Prostate gland (tissue), 2 donors: ENCODE measurements around the gene RPS24. TPM values are rescaled to one million over a fixed set of nuclear protein-coding genes. Genes with fewer than 3 reads are reported as not detected.
"Not testable (repeated sequence)": the region's sequence is repeated elsewhere in the genome, so short reads cannot be mapped to it uniquely, and the experiment has no call there.

Source experiments
- DNase-seq: peaks from one replicate; pipeline ENCODE4 v3.0.0-alpha.2; 2019; ENCODE audit warnings: low spot score
- H3K27ac ChIP-seq, 2 donors: fragments of 200-600 bp; sonication (generic); 2 replicates each; pipeline ENCODE4 v1.5.1; 2017 to 2019
- H3K27me3 ChIP-seq: fragments of 200-600 bp; sonication (generic); replicated peaks from 2 replicates; pipeline ENCODE4 v1.5.1; 2019; ENCODE audit not compliant: insufficient read depth
- H3K36me3 ChIP-seq, 2 donors: fragments of 200-600 bp; sonication (generic); 1 replicate in 1 of 2; 2 replicates in 1 of 2; pipeline versions ENCODE4 v1.5.1 to v1.8.1; 2017 to 2019
- H3K4me1 ChIP-seq: fragments of 200-600 bp; sonication (generic); replicated peaks from 2 replicates; pipeline ENCODE4 v1.5.1; 2019
- H3K4me3 ChIP-seq, 2 donors: fragments of 200-600 bp; sonication (generic); 2 replicates each; pipeline ENCODE4 v1.5.1; 2017 to 2019
- H3K9me3 ChIP-seq: fragments of 200-600 bp; sonication (generic); 2 replicates; pipeline ENCODE4 v1.5.1; 2017
- CTCF ChIP-seq, 4 experiments: fragments of 200-600 bp in 2 of 4; fragments of 450-650 bp in 2 of 4; sonication (generic) in 2 of 4; IDR thresholded peaks; 1 replicate in 3 of 4; 2 replicates in 1 of 4; pipeline ENCODE4 v1.5.1; 2016 to 2019; ENCODE audit warnings: antibody characterized with exemption in 4 of 4, mild to moderate bottlenecking in 2 of 4, moderate library complexity in 2 of 4
- POLR2A ChIP-seq: fragments of 450-650 bp; IDR thresholded peaks from one replicate; pipeline ENCODE4 v1.6.1; 2016; ENCODE audit warnings: antibody characterized with exemption, mild to moderate bottlenecking
- POLR2AphosphoS5 ChIP-seq: sonication (generic); formaldehyde crosslinking; IDR thresholded peaks from one replicate; pipeline ENCODE4 v1.6.1; 2017; ENCODE audit warnings: antibody characterized with exemption
- WGBS: methylation state at CpG from one replicate; pipeline ENCODE4 v1.1.5; 2018; 5-methylcytosine and 5-hydroxymethylcytosine counted together
- intact Hi-C: fragments of 100-400 bp; cut with DNase I; formaldehyde crosslinking; loops from one replicate; pipeline ENCODE4 v1.14.2; 2022
- total RNA-seq, 2 donors: library from RNA; depleted of rRNA; stranded (reverse); fragments of >200 nt; gene quantifications; one replicate each; pipeline ENCODE4 v1.1.0, GENCODE V29; 2016

RPS24 gene
- total RNA-seq, 2 donors from 2014 or later: 1,826 to 2,580 TPM

- intact Hi-C loops: no loop called here
- 53% methylated on average over 7 of the region's 7 CpGs for WGBS
- Histone ChIP-seq H3K4me3 (no peak overlapping the region), H3K4me1 (no peaks in the 10 kb centered on the region), H3K27me3 (no peaks in the 10 kb centered on the region), H3K9me3 (no peaks in the 10 kb centered on the region), H3K27ac (no peak overlapping the region), H3K36me3 (no peaks in the 10 kb centered on the region)
- DNase-seq: no peak
- no peak for TF ChIP-seq POLR2A
- TF ChIP-seq POLR2AphosphoS5: no peak
- no peak for TF ChIP-seq CTCF (IDR thresholded peaks at IDR 0.05)
These were observed 19.7 kb downstream of the RPS24 start for GRCh38 chr10:78053211-78053868.

DNA sequence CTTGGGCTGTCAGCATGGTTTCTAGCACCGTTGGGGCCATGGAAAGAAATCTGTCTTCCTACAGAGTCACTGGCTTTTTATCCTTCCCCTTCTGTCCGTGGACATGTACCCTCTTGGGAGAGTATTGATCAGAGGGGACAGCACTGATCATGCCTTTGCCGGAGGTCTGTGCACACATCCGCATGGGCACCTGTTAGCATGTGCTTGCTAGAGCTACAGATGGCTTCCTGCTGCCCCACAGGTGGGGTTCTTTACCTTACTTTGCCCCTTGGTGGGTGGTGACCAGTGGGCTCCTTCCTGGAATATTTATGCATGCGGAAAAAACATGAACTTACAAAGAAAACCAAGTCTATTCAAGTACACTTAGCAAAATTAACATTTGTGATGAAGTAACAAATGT lies 24.9 kb downstream of the RPS24 start:
- no peak for TF ChIP-seq CTCF (IDR thresholded peaks at IDR 0.05)
- TF ChIP-seq POLR2AphosphoS5: no peak
- no peak for TF ChIP-seq POLR2A
- H3K4me1 ChIP-seq: no peaks in the 10 kb centered on the region
- intact Hi-C loops: no loop called here
- no peak overlapping the region for H3K27ac ChIP-seq
- no peak for DNase-seq
- WGBS: 68% methylated on average over 5 of the region's 5 CpGs
- H3K9me3 ChIP-seq: no peaks in the 10 kb centered on the region
- H3K27me3 ChIP-seq: no peaks in the 10 kb centered on the region
- no peak overlapping the region for H3K4me3 ChIP-seq
- H3K36me3 ChIP-seq: no peaks in the 10 kb centered on the region

GRCh38 chr10:78059906-78060702 lies 26.4 kb downstream of the RPS24 start:
- no peak for DNase-seq
- Histone ChIP-seq H3K27ac (no peak overlapping the region), H3K4me3 (no peak overlapping the region), H3K9me3 (no peaks in the 10 kb centered on the region), H3K27me3 (no peaks in the 10 kb centered on the region), H3K36me3 (no peaks in the 10 kb centered on the region), H3K4me1 (no peaks in the 10 kb centered on the region)
- intact Hi-C loops: no loop called here
- WGBS: 89% methylated on average over 12 of the region's 12 CpGs
- TF ChIP-seq CTCF (IDR thresholded peaks at IDR 0.05) (no peak), POLR2AphosphoS5 (no peak), POLR2A (no peak)

- TF ChIP-seq POLR2A: no peak
- TF ChIP-seq CTCF (IDR thresholded peaks at IDR 0.05): no peak
- no peak for TF ChIP-seq POLR2AphosphoS5
- H3K9me3 ChIP-seq: no peaks in the 10 kb centered on the region
- H3K4me1 ChIP-seq: no peaks in the 10 kb centered on the region
- H3K36me3 ChIP-seq: no peaks in the 10 kb centered on the region
- H3K27me3 ChIP-seq: no peaks in the 10 kb centered on the region
- no peak overlapping the region for H3K27ac ChIP-seq
- DNase-seq: no peak
- WGBS: 76% methylated on average over 5 of the region's 5 CpGs
- H3K4me3 ChIP-seq: no peak overlapping the region
- intact Hi-C loops: no loop called here
These were observed 28.6 kb downstream of the RPS24 start for GRCh38 chr10:78062296-78062695.

- H3K4me1 ChIP-seq: no peaks in the 10 kb centered on the region
- no peaks in the 10 kb centered on the region for H3K36me3 ChIP-seq
- 79% methylated on average over 2 of the region's 2 CpGs for WGBS
- no peak for TF ChIP-seq POLR2A
- no peak for TF ChIP-seq CTCF (IDR thresholded peaks at IDR 0.05)
- no peak for TF ChIP-seq POLR2AphosphoS5
- H3K27me3 ChIP-seq: no peaks in the 10 kb centered on the region
- H3K9me3 ChIP-seq: no peaks in the 10 kb centered on the region
- intact Hi-C loops: no loop called here
- H3K4me3 ChIP-seq: no peak overlapping the region
- DNase-seq: no peak
- H3K27ac ChIP-seq: no peak overlapping the region
These were observed 29.6 kb downstream of the RPS24 start for GRCh38 chr10:78063236-78063635.

DNA sequence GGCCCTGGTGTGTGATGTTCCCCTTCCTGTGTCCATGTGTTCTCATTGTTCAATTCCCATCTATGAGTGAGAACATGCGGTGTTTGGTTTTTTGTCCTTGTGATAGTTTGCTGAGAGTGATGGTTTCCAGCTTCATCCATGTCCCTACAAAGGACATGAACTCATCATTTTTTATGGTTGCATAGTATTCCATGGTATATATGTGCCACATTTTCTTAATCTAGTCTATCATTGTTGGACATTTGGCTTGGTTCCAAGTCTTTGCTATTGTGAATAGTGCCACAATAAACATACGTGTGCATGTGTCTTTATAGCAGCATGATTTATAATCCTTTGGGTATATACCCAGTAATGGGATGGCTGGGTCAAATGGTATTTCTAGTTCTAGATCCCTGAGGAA lies 31.3 kb downstream of the RPS24 start:
- H3K27me3 ChIP-seq, DNase-seq, H3K36me3 ChIP-seq, H3K27ac ChIP-seq, H3K4me3 ChIP-seq, intact Hi-C loops, H3K9me3 ChIP-seq, H3K4me1 ChIP-seq: not testable (repeated sequence)
- no CpG with 5 or more reads among the region's 2 CpGs for WGBS
